Kidney glomerular epithelial cell (primary cell): ENCODE data around the gene ATP8A2.

ENCODE experiments used
- DNase-seq: peaks from one replicate; lab custom pipeline; 2025; lab: John Stamatoyannopoulos, UW

Gene ATP8A2

DNA sequence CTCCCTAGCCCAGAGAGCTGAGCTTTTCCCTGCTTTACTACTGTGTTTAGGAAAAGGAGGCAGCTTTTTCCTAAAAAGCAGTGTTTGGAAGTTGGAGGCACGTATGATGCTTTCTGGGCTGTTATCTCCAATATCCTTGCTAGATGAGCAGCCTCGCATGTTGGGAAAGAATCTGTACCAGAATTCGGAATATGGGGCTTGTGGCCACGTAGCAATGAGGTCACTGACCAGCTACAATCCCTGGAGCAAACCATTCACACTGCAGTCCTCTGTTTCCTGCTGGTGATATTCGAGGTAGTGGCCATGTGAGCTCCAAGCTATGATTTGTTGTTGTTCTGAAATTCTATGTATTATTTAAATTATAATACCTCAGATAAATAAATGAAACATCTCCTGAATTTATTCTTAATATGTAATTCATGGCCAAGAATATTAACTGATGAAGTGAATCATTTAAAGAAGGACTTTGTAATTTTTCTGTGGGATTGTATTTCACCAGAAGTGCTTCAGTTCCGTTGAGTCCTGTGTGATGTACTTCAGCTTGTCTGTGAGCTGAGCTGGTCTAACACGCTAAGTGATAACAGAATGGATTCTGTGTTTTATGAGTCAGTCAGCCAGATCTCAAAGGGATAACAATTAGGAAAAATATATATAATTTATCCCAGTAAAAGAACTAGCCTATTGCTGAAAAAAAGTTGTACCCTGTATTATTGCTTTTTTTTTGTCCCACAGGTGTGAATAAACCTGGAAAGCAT lies 360.5 kb downstream of the ATP8A2 start:
- peak; percentile 14 for DNase-seq

DNA sequence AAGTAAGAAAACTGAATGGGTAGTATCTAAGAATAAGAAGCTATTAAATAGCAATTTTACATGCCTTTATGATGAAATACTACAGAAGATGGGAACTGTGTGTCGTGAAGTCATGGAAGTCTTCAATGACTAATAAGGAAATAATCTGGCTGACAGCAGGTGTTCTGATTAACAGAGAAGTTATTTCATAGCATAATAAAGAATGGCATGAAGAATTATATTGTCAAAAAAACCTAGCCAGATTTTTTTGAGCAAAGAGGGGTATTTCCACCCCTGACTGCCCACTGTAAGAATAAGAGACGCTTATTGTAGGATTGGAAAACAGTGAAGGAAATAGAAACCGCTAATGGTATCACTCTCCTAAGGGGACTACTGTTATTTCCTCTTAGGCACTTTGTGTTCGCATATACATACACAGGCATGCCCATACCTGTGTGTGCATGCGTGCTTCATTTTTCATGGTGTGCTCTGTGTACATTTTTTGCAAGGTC lies 361.3 kb downstream of the ATP8A2 start:
- peak; percentile 81 for DNase-seq

DNA sequence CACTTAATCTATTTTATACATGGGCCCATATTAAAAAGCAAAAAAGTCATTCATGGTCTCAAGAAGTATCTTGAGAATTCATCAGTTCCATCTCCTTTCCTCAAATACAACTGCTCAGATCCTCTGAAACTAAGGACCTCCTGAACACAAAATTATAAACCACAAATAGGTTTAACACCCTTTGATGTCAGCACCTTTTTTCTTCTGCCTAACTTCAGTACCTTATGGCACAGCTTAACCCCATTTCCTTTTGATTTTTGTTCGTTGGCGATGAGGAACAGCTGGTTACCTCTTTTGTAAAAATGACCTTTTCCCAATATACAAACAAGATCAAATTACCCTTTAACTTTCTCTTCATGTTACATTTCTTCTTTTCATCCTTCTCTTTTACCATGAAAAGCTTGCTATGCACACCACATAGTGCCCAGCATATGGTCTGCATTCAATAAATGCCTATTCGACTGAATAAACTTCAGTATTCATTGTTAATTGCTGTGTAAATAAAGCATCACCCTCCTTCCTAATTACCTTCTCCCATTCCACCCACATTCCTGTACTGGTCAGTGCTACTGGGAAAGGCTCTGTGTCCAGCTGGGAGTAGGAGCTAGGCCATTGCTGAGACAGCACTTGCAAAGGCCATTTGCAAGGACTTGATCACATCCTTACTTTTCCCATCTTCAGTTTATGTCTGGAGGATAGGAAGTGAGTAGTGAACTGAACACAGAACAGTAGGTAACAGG lies 362.1 kb downstream of the ATP8A2 start:
- peak; percentile 24 for DNase-seq

DNA sequence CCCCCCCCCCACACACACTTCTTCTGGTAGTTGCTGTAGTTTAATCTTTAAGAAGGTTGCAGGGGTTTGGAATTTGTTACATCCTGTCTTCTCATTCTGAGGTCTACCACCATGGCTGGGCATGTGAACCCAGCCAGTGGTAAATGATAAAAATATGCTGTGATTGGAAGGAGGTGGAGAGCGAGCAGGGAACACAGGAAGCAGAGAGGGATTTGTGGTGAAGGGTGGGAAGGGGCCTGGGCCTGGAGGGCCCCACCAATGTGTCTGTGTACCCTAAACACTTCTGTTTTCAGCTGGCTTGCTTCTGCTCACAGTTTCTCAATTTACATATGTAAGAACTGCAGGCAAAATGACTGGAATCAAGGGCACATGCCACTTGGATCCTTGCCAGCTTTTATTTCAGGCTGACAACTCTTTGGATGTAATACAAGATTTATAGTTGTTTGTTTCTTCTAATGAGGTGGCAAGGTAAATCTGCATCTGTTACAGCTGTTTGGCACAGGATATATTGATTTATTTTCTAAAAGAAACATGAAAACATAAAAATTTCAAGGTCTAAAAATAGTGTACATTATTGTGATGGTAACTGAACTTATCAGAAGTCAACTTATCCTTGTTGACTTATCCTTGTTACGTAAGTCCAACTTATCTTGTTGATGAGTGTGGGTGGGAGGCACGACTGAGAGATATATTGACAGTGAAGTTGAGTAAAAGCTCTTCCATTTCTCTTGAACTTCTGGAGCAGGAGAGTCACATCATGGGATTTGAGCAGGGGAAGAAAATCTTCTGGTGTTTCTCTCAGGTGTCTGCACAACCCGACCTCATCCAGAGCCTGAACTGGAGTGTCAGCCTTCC lies 366.8 kb downstream of the ATP8A2 start:
- DNase-seq, result peak; percentile 48

DNA sequence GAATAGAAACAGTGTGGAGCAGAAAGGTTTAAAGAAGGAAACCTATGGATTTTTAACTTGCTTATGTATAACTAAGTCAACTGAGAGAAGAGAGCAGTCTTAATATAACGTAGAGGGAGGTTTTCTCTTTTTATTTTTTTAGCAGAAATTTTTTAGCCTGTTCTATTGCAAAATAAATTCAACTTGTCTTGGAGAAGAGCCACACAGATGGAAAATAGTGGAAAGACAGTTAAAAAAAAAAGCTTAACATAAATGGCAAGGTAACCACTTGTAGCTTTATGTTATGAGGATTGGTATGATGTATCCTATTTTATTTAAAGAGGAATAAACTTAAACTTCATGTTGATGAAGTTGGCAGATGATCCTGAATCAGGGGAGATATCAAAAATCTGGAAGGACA lies 367.6 kb downstream of the ATP8A2 start:
- DNase-seq, result no peak

DNA sequence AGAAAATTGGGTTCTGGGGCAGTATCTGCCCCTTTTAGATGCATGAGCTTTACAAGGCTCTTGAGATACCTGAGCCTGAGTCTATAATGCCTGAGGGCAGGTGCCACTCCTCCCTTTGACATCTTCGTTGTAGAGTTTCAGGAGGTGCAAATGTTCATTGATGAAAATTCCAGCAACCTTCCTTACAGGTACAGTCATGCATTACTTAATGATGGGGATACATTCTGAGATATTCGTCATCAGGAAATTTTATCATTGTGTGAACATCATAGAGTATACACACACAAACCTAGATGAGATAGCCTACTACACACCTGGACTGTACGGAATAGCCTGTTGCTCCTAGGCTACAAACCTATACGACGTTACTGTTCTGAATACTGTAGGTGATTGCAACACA lies 370.0 kb downstream of the ATP8A2 start:
- no peak for DNase-seq

DNA sequence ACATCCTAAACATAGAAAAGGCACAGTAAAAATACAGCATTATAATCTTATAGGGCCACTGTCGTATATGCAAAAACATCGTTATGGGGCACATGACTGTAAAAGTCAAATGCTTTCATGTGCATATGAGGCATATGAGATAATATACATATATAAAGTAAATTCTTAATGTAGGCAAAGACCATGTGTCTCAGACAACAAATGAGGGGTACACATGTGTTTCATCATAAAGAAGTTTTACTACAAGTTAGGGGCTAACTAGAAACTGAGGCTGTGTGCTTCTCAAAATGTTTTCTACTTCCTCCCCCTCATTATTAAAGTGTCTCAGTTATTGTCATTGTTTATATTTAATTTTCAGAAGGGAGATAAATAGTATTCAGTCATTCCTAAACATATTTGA lies 370.4 kb downstream of the ATP8A2 start:
- no peak for DNase-seq

DNA sequence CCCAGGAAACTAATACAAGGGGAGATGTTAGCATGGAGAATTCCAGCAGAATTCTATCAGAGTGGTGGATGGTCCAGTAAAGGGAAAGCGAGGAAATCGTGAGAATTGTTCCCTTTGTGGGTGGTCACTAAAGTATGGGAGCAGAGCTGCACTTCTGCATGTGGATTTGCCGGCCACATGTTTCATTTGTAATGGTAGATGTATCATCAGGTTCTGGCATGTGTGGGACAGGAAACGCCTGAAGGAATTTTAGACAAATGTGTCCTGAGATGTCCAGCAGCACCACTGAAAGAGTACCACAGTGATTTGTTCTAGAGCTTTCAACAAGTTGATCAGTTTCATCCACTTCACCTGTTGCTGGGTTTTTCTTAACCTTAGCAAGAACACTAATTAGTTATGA lies 371.6 kb downstream of the ATP8A2 start:
- DNase-seq, result no peak

DNA sequence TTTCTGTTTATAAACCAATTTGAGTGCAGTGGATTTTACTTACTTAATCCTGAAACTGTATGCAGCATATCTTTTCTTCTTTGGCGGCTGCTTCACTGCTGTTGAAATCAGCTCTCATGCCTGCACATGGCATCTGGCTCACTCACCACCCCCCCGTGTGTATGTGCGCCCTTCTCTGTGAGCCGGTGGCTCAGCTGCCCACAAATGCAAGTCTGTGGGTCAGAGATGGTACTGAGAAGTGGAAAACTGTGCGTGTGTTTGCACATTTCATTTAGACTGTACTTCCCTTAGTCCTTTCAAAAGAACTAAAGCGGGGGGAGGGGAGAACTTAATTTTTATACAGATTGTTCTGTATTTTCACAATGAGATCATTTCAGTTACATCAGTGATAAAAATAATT lies 372.4 kb downstream of the ATP8A2 start:
- no peak for DNase-seq

DNA sequence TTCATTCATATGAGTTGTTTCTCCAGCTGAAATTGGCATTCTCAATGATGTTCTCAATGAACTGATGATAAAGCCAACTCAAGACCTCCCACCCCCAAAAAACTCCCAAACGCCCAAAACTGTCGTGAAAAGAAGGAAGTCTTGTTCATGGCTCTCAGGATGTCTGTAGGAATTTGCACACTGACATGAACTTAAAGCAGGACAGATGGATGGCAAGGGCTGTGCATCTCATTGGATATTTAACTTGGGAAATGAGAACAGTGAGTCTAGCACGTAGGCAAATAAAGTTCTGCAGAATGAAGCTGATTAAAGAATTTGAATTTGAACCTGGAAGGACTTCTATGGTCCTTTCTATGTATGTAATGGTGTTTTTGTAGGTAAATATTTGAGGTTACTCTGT lies 374.4 kb downstream of the ATP8A2 start:
- no peak for DNase-seq

DNA sequence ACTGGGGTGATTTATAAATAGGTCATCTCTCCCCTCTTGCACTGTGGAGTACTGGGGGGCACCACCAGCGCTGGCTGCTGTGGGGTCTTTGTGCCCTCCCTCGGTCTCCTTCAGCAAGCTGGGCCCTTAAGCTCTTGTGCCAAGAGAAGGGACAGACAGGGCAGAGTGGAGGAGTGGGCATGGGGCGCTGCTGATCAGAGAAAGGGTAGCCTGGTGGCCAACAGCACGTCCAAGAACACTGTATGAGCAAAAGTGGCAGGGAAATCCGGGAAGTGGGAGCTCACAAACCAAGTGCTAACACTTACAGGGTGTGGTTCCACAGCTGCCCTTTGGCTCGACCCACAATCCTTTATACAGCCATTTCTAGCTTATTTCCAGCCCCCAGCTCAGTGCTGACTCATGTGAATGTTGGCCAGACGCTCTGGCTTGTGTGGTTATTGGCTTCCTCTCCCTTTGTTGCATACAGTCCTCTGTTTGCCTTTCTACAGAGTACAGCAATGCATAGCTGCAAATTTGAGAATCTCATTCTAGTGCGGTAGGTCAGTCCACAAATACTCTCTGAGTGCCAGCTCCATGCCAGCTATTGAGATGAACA lies 381.3 kb downstream of the ATP8A2 start:
- no peak for DNase-seq

DNA sequence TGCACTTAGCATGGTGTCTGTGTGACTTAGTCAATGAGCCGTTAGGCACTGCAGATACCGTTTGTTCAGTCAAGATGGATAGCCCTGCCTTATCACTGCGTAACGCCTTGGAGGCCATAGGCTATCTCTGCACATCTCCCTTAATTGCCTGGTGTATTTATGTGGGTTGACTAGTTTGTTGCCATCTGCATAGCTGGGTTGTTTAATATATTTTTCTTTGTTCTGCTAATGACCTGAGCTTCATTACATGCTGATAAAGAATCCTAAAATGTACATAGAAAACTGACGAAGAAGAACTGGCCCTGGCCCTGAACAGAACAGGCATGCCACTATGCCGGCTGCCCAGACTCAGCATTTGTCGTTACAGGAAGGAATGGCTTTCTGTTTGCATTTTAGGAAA lies 382.2 kb downstream of the ATP8A2 start:
- DNase-seq, result no peak

DNA sequence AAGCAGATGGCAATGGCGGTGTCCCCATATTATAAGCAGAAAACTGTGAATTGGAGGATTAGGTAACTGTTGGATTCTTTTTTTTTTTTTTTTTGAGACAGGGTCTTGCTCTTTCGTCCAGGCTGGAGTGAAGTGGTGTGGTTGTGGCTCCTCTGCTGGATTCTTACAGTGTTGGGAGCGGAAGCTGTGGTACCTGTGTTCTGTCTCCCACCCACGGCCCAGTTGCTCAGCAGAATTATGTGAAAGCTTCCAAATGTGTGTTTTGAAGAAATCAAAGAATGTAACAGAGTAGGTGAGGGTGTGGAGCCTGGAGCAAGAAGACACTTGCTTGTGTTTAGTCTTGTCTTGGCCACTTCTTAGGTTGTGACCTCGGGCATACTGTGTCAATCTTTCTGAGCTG lies 384.5 kb downstream of the ATP8A2 start:
- DNase-seq, result no peak

DNA sequence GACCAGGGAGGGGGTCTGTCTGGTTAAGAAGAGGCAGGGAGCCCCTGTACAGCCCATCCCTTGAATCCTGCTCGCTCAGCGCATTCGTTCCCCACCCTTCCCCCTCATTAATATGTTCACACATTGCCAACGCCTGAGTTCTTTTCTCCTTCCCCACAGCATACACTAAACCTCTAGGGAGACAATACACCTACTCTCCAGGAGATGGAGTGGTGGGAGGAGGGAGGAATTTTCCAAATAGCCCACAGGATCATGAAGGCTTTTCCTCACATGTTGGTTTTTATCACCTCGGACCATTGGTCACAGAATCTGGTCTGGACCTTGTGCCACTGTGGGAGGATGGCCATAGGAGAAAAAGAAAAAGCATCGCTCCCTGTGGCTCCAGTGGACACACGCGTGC lies 385.1 kb downstream of the ATP8A2 start:
- DNase-seq, result no peak

DNA sequence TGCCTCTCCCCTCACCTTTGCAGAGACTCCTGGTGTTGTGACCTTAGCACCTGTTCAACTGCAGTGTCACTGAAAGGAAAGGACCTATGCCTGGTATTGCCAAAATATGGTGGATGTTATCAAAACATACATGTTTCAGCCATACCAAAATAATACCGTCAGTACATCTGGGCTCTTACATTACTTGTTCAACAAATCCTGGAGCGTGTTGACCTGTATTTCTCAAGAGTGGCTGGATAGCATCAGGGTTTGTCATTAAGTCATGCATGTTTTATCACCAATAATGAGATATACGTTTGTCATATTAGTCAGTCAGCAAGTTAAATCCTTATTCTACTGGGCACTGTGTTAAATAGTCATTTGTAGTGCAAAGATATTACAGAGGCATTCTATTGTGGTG lies 389.3 kb downstream of the ATP8A2 start:
- no peak for DNase-seq

DNA sequence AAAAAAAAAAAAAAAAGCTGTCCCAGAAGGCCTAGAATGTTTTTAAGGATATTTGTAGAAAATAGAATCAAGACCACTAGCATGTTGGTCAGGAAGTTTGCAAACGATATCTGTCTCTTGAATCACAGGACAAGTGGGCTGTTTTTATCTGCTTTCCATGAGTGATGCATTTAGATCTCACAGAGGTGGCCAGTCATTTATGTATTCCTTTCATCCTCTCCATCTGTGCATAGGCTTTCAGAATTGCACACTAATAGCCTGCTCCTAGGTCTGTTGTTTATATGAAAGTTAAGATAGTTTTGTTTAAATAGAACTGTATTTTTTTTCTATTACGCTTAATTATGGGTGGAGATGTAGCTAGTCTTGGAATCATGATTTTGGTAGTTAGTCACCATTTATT lies 390.5 kb downstream of the ATP8A2 start:
- DNase-seq, result no peak

DNA sequence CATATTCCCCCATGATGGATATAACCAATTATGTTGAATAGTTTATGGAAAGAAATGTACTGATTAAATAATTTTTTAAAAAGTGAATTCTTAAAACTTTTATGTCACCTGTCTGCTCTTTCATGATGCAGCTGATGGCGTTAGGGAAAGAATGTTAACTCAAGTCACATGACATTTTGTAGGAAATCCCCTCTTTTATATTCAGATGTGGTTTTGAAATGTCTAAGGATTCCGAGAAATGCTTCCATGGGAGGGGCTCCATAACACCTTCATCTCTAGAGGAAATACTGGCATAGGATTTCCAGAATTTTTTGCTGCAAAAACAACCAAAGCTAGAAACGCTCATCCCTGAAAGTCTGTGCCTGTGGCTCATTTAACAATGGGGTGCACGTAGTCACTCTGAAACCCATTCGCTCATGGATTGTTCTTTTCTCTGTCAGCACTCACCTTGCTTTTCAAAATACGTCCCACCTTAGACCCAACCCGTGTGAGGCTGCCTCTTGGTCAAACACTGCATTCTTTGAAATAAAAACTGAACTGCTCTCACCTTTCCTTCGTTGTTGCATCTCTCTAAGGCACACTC lies 391.1 kb downstream of the ATP8A2 start:
- no peak for DNase-seq

DNA sequence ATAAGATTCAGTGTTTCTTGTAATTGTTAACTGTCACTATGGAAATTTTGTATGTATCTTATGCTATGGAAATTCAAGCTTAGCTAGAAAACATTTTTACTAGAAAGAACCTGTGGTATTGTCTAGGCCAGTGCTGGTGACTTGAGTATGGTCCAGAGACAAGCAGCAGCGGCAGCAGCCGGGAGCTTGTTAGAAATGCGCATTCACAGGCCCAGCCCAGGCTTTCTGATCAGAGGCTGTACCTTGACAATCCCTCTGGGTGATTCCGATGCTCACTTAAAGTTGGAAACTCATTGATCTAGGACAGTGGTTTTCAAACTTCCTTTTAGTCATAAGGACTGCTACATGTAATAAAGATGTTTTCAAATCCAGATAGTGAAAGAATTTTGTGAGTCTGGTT lies 392.6 kb downstream of the ATP8A2 start:
- DNase-seq, result no peak

DNA sequence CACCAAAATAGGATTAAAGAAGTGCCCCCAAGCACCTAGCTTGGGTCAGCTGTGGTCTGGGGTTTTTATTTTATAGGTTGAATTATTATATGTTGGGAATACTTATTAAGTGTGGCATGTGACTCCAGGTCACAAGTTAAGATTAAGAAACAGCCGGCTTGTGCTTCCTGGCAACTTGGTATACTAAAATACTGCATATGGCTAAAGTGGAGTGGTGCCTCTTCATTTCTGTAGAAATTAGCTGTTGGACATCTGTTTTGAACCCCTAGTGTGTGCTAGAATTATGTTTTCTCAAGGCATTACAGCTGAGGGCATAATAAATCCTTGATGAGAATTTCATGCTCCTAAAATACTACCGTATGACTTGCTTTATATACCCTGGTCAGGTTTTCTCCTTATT lies 393.5 kb downstream of the ATP8A2 start:
- DNase-seq, result no peak

DNA sequence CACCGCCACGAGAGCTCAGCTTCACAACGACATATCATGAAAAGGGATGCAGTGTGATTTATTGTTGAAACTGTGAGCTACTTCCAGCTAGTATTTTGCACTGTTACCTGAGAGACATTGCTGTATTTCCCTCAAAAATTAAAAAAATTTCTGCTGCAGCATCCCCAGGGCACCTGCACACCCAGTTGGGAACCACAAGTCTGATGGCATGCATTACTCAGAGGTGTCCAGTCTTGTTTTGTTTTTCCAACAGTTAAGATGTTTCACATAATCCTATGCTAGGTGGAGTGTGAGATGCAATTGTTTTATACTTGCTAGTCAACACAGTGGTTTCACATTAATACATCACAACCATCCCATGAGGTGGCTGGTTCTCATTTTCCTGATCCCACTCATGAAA lies 394.8 kb downstream of the ATP8A2 start:
- DNase-seq, result no peak

DNA sequence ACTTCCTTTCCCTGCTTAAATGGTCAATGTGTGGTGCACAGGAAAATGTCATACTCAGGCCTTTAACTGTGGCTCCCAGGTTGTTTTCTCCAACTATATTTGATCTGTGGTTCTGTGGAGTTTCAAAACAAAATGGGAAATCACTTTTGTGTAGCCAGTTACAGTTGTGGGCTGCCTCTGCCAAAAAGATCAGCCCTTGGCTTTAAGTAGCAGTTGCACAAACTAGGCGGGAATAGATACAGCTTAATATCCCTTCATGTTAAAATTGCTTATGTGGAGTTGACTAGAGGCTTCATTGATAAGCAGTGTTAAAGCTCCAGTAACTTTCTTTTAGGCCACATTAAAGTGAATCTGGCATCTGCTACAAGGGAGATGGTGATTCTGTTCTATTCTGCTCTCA lies 395.2 kb downstream of the ATP8A2 start:
- DNase-seq, result no peak

DNA sequence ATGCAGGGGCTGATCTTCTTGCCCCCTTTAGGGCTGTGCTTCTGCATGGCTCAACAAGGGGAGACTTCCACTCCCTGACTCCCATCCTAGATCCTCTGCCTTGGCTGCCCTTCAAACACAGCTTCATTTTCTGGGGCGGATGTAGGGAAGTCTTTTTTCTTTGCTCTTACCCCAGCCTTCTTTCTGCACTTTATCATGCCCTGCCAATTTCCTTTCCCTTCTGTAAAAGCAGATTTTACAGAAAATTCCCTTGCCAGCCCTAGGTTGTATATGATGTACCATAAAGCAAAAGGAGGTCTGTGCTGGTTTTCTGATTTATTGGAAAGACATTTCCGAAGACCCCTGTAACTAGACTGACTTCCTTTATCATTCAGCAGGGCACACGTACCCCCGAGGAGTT lies 396.6 kb downstream of the ATP8A2 start:
- DNase-seq, result no peak
